ENCODE measurements around the gene SYTL3.
"Not testable (repeated sequence)": the region's sequence is repeated elsewhere in the genome, so short reads cannot be mapped to it uniquely, and the experiment has no call there.

SYTL3 gene

GRCh38 chr6:158630938-158631616 is 18.8 kb upstream of the SYTL3 start:
- no peak overlapping the region for H3K4me3 ChIP-seq (ENCODE audit: low read length)
- TF ChIP-seq CTCF (IDR thresholded peaks at IDR 0.05; ENCODE audit: insufficient read depth, low read depth, low read length, missing control alignments), result no peak
- peak; percentile 77 for DNase-seq (ENCODE audit: low read depth)

GRCh38 chr6:158631678-158632537 is 17.9 kb upstream of the SYTL3 start:
- DNase-seq (ENCODE audit: low read depth), result peak; percentile 45
- TF ChIP-seq CTCF (IDR thresholded peaks at IDR 0.05; ENCODE audit: insufficient read depth, low read depth, low read length, missing control alignments), result no peak
- H3K4me3 ChIP-seq (ENCODE audit: low read length), result no peak overlapping the region

- DNase-seq (ENCODE audit: low read depth); H3K4me3 ChIP-seq (ENCODE audit: low read length): not testable (repeated sequence)
These were observed 17.2 kb upstream of the SYTL3 start for GRCh38 chr6:158632538-158633119.

- no peak for TF ChIP-seq CTCF (IDR thresholded peaks at IDR 0.05; ENCODE audit: insufficient read depth, low read depth, low read length, missing control alignments)
- no peak overlapping the region for H3K4me3 ChIP-seq (ENCODE audit: low read length)
- no peak for DNase-seq (ENCODE audit: low read depth)
These were observed 16.7 kb upstream of the SYTL3 start for GRCh38 chr6:158633127-158633526.

GRCh38 chr6:158634695-158635426 is 15.0 kb upstream of the SYTL3 start:
- no peak overlapping the region for H3K4me3 ChIP-seq (ENCODE audit: low read length)
- no peak for DNase-seq (ENCODE audit: low read depth)
- TF ChIP-seq CTCF (IDR thresholded peaks at IDR 0.05; ENCODE audit: insufficient read depth, low read depth, low read length, missing control alignments), result no peak

GRCh38 chr6:158635427-158636073 is 14.3 kb upstream of the SYTL3 start:
- TF ChIP-seq CTCF (IDR thresholded peaks at IDR 0.05; ENCODE audit: insufficient read depth, low read depth, low read length, missing control alignments), result no peak
- no peak overlapping the region for H3K4me3 ChIP-seq (ENCODE audit: low read length)

More at GRCh38 chr6:158635427-158636073, 14.3 kb upstream of the SYTL3 start:
- DNase-seq (ENCODE audit: low read depth), result no peak
